HT1080 (cell line): ENCODE measurements around the gene MTRF1. TPM values are rescaled to one million over a fixed set of nuclear protein-coding genes. Genes with fewer than 3 reads are reported as not detected.
A peak's percentile ranks its signal among the peaks of the same experiment; 100 is the strongest.

ENCODE experiments used
- DNase-seq: peaks from one replicate; pipeline ENCODE4 v3.0.0-alpha.2; 2015; ENCODE audit warnings: low read depth
- total RNA-seq: library from RNA; depleted of rRNA; stranded (reverse); fragments of >200 nt; shearing (Covaris generic); gene quantifications from 2 replicates; pipeline ENCODE4 v1.2.3, GENCODE V29; 2014

Gene MTRF1
- total RNA-seq, 1 experiment from 2014 or later, result 13.7 TPM

GRCh38 chr13:41231025-41231677 is 32.2 kb downstream of the MTRF1 start:
- no peak for DNase-seq

GRCh38 chr13:41229356-41229755 is 34.0 kb downstream of the MTRF1 start:
- no peak for DNase-seq

- DNase-seq, result peak; percentile 68
Measured at GRCh38 chr13:41224113-41225110, 39.0 kb downstream of the MTRF1 start.

GRCh38 chr13:41222259-41222852 is 41.0 kb downstream of the MTRF1 start:
- DNase-seq, result peak; percentile 54

GRCh38 chr13:41220401-41220800 is 43.0 kb downstream of the MTRF1 start:
- no peak for DNase-seq

GRCh38 chr13:41216160-41216559 is 47.2 kb downstream of the MTRF1 start:
- peak; percentile 75 for DNase-seq

GRCh38 chr13:41213919-41214318 is 49.5 kb downstream of the MTRF1 start:
- no peak for DNase-seq

- DNase-seq, result no peak
Measured at GRCh38 chr13:41213316-41213715, 50.1 kb downstream of the MTRF1 start.

GRCh38 chr13:41212881-41213280 is 50.5 kb downstream of the MTRF1 start:
- no peak for DNase-seq

GRCh38 chr13:41211062-41211461 is 52.3 kb downstream of the MTRF1 start:
- DNase-seq, result no peak

GRCh38 chr13:41206467-41206866 is 56.9 kb downstream of the MTRF1 start:
- no peak for DNase-seq

GRCh38 chr13:41203810-41204209 is 59.6 kb downstream of the MTRF1 start:
- DNase-seq, result no peak

- no peak for DNase-seq
Measured at GRCh38 chr13:41200126-41200525, 63.2 kb downstream of the MTRF1 start.

- DNase-seq, result no peak
Measured at GRCh38 chr13:41199526-41199925, 63.9 kb downstream of the MTRF1 start.

GRCh38 chr13:41199079-41199478 is 64.3 kb downstream of the MTRF1 start:
- DNase-seq, result no peak

- peak; percentile 20 for DNase-seq
Measured at GRCh38 chr13:41196620-41197019, 66.8 kb downstream of the MTRF1 start.

- no peak for DNase-seq
Measured at GRCh38 chr13:41196011-41196410, 67.4 kb downstream of the MTRF1 start.

GRCh38 chr13:41193919-41194824 is 69.2 kb downstream of the MTRF1 start, which contains the start of gene KBTBD7:
TSS of gene KBTBD7 (minus strand) at chr13:41194569. CDS start at chr13:41194257, 312 bp downstream.
- peak; percentile 98 for DNase-seq

- DNase-seq, result no peak
Measured at GRCh38 chr13:41193469-41193868, 69.9 kb downstream of the MTRF1 start.

GRCh38 chr13:41188584-41188983 is 74.8 kb downstream of the MTRF1 start:
- DNase-seq, result no peak

- DNase-seq, result no peak
Measured at GRCh38 chr13:41186481-41186880, 76.9 kb downstream of the MTRF1 start.
